ENCODE measurements around the gene MEPCE. TPM values are rescaled to one million over a fixed set of nuclear protein-coding genes. Genes with fewer than 3 reads are reported as not detected.

Gene MEPCE
- total and polyA plus RNA-seq, 2 of the 8 experiments (the other 6 are each of a cell fraction or from before 2014, with no cell fraction given) = 22.8 to 48.8 TPM

- H3K18ac ChIP-seq (ENCODE audit: extremely low read depth, low read length) = no peak overlapping the region
- ChIA-PET CTCF (ENCODE audit: partially characterized antibody) (interaction anchor here (1.3 to 2.7 kb wide), 2 partner anchors 12 to 201 kb away, joined by 3 to 9 read pairs; no protein-coding TSS in a partner anchor), POLR2A (ENCODE audit: partially characterized antibody) (interaction anchor here (1.0 to 5.2 kb wide), 4 partner anchors 9 to 331 kb away, joined by 3 to 55 read pairs (median 4); partner anchors contain the start of genes AP4M1 and MCM7)
- H3K79me1 ChIP-seq (ENCODE audit: low read depth, low read length) = peaks cover 2% of the 10 kb centered on the region
- DNase-seq (ENCODE audit: low read depth in 1 of 2, low spot score in 2 of 2) (no peak), FAIRE-seq (no peak)
- no peak overlapping the region for H3K14ac ChIP-seq (ENCODE audit: insufficient read length)
- H2BK12ac ChIP-seq (ENCODE audit: low read depth, low read length) = no peak overlapping the region
- peak overlapping the region in 1 of 4 experiments; percentile 76; a peak in 1 of 8 replicates for H3K4me3 ChIP-seq (ENCODE audit: extremely low read depth in 1 of 4, insufficient read depth in 2 of 4, low read depth in 3 of 4, low read length in 4 of 4)
- H3K23ac ChIP-seq (ENCODE audit: insufficient read length) = no peak overlapping the region
- H3K79me2 ChIP-seq (ENCODE audit: control insufficient read depth in 1 of 2, insufficient read depth in 2 of 2, low read length in 2 of 2) = peaks cover 0 to 49% of the 10 kb centered on the region in 2 experiments; a peak in 3 of 4 replicates
- no peak overlapping the region for H2BK15ac ChIP-seq (ENCODE audit: low read length)
- H3K23me2 ChIP-seq (ENCODE audit: low read depth, low read length) = peaks cover 8% of the 10 kb centered on the region; the same call in 1 of the 2 replicates
- H3K4me2 ChIP-seq (ENCODE audit: insufficient read depth in 1 of 2, low read depth in 2 of 2, low read length in 2 of 2) = peak overlapping the region; percentile 38 to 84; a peak in 3 of 4 replicates
- no peak overlapping the region for H3K27ac ChIP-seq (ENCODE audit: low read depth, low read length)
- H3K4me1 ChIP-seq (replicated peaks in 1 of 4; ENCODE audit: control insufficient read depth in 3 of 4, insufficient read depth in 4 of 4, low read length in 3 of 4) = peaks cover 4 to 17% (median 10%) of the 10 kb centered on the region in 4 experiments
- peaks cover 8% of the 10 kb centered on the region in 2 experiments for H4K20me1 ChIP-seq (replicated peaks in 1 of 2; ENCODE audit: control insufficient read depth in 1 of 2, insufficient read depth in 2 of 2, low read length in 2 of 2)
- H3K9me3 ChIP-seq (ENCODE audit: insufficient read depth in 2 of 2, low read depth in 1 of 2, low read length in 1 of 2) = no peaks in the 10 kb centered on the region
- no peak overlapping the region for H2BK120ac ChIP-seq (replicated peaks; ENCODE audit: low read depth, low read length)
- no peak overlapping the region for H2BK5ac ChIP-seq (ENCODE audit: low read depth, low read length)
- 95% methylated on average over 21 of the region's 21 CpGs; no CpG with 5 or more reads in 1 of the 2 experiments for WGBS, 2 experiments (ENCODE audit: extremely low coverage in 1 of 2, insufficient coverage in 1 of 2, insufficient read length in 1 of 2, insufficient replicate concordance in 2 of 2, low coverage in 1 of 2, low lambda C conversion rate in 2 of 2, missing lambda C conversion rate in 1 of 2)
- no peak overlapping the region for H4K91ac ChIP-seq (replicated peaks; ENCODE audit: insufficient read length, low read length)
- no peak overlapping the region for H4K5ac ChIP-seq (ENCODE audit: insufficient read length, low read depth, low read length)
- H3K4ac ChIP-seq (replicated peaks; ENCODE audit: insufficient read length, low read depth, low read length) = no peak overlapping the region
- H3K56ac ChIP-seq (replicated peaks; ENCODE audit: insufficient read length, low read depth, low read length) = no peak overlapping the region
- no peak overlapping the region for H2AK5ac ChIP-seq (ENCODE audit: low read depth, low read length)
- no peak overlapping the region for H2BK20ac ChIP-seq (ENCODE audit: low read length)
- peaks cover 0 to 3% (median 2%) of the 10 kb centered on the region in 4 experiments; a peak in 4 of 7 replicates for H3K27me3 ChIP-seq (replicated peaks in 1 of 4; ENCODE audit: control insufficient read depth in 3 of 4, extremely low read depth in 1 of 4, insufficient read depth in 3 of 4, low read length in 3 of 4)
- peaks cover 2 to 44% (median 18%) of the 10 kb centered on the region in 4 experiments; a peak in 6 of 8 replicates for H3K36me3 ChIP-seq (ENCODE audit: control insufficient read depth in 2 of 4, insufficient read depth in 4 of 4, low read length in 3 of 4)
- no peak overlapping the region for H3K9ac ChIP-seq (replicated peaks in 1 of 4; ENCODE audit: extremely low read depth in 1 of 4, low read depth in 3 of 4, low read length in 3 of 4)
- peak overlapping the region; percentile 11; the same call in 1 of the 2 replicates for H4K8ac ChIP-seq (ENCODE audit: extremely low read depth, insufficient read depth, low read length)
- H2AFZ ChIP-seq (ENCODE audit: low read length) = no peak overlapping the region
- TF ChIP-seq CBX8 (IDR thresholded peaks at IDR 0.05; ENCODE audit: borderline replicate concordance, low read depth, low read length) (no peak), BACH1 (IDR thresholded peaks at IDR 0.05; ENCODE audit: low read length) (no peak), RXRA (IDR thresholded peaks at IDR 0.05; ENCODE audit: insufficient read depth, low read depth, low read length) (no peak), KDM4A (IDR thresholded peaks at IDR 0.05; ENCODE audit: low read depth, low read length, severe bottlenecking) (no peak), MAFK (IDR thresholded peaks at IDR 0.05; ENCODE audit: low read depth, low read length) (no peak)
Measured at GRCh38 chr7:100432621-100433275, 3.1 kb downstream of the MEPCE start.

Measured in H1 (cell line).